ENCODE results near the gene NR3C1.

Gene NR3C1

DNA sequence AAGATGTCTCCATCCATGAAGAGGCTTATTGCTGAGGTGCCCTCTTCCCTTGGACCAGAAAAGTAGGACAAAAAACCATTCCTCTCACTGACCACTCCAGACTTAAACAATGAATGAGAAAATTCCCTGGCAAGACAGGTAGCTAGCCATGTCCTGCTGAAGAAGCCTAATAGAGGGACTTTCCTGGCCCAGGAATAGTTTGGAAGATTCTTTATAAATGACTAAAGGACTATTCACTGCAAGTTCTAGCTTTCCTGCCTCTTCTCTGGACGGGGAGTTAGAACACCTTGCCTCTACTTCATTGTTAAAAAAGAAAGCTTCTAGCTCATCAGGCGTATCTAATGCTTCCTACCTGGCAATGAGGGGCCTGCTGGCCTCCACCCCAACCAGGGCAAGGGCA, 153.6 kb downstream of the NR3C1 start:
- DNase-seq, result no peak

GRCh38 chr5:143248822-143249579, 154.5 kb downstream of the NR3C1 start:
- DNase-seq, result no peak

DNA sequence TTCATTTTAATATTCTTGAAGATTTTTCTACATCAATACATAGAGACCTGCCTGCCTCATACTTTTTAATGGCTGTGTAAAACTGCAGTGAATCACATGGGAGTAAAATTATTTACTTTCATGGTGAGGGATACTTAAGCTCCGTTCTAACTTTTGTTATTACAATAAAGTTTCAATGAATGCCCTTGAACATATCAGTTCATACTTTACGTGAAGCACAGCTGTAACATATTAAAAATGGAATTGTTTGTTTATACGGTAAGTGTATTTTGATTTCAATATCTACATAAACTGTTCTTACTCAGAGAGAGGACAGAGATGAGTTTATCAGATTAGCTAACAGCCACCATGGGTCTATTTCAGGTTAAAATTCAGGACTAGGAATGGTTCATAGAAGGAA, 155.1 kb downstream of the NR3C1 start:
- no peak for DNase-seq

GRCh38 chr5:143247134-143247815, 156.2 kb downstream of the NR3C1 start:
- no peak for DNase-seq

DNA sequence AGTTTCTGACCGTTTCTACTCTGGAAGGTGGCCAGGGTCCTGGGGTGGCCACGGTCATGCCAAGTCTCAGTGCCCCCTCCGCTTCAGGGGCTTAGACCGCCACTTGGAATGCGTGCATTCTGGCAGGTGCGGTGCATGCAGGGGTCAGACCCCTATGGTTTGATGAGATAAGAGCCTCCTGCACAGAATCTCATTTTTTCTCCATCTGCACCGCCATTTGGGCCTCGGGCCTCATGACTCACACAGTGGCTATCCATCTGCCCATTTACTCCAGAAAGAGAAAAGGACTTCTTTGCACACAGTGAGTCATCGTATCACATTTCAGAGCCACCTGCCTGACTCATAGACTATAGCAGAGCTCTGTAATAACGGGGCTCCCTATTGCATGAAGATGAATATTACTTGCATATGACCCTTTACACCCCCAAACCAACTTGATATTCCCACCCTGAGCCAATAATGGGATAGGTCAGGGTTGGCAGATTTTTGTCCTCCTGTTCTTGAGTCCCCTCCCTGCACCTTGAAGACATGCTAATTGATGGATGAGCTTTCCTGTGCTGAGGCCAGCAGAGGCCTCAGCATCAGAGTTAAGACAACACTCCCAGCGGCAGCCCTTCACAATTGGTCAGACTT, 157.4 kb downstream of the NR3C1 start:
- no peak for DNase-seq

DNA sequence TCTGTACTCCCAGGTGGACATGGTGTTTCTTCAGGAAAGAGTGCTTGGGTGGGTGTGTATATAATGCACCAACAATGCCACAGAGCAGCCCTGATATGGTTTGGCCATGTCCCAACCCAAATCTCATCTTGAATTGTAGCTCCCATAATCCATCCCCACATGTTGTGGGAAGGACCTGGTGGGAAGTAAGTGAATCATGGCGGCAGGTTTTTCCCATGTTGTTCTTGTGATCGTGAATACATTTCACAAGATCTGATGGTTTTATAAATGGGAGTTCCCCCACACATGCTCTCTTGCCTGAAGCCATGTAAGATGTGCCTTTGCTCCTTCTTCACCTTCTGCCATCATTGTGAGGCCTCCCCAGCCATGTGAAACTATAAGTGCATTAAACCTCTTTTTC, 158.5 kb downstream of the NR3C1 start:
- DNase-seq, result no peak

- no peak for DNase-seq
These were observed 159.3 kb downstream of the NR3C1 start for GRCh38 chr5:143244000-143244736.

DNA sequence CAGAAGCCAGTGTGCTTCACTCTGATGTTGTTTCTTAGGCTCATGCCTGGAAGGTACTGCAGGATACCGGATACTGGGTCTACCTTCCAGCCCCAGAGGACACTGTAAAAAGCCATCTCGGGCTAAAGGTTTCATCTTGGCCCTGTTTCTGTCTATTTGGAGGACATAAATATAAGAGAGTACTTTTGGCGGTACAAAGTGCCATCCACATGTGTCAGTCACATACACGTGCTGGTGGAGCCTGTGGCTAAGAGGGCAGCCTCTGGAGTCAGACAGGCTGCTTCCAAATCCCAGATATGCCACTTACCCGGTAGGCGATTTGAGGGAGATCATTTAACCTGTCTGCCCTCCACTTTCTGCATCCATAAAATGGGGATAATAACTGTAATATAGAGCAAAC, 160.4 kb downstream of the NR3C1 start:
- no peak for DNase-seq

- DNase-seq, result no peak
These were observed 161.6 kb downstream of the NR3C1 start for GRCh38 chr5:143241892-143242291.

- DNase-seq, result no peak
These were observed 163.5 kb downstream of the NR3C1 start for GRCh38 chr5:143239882-143240518.

DNA sequence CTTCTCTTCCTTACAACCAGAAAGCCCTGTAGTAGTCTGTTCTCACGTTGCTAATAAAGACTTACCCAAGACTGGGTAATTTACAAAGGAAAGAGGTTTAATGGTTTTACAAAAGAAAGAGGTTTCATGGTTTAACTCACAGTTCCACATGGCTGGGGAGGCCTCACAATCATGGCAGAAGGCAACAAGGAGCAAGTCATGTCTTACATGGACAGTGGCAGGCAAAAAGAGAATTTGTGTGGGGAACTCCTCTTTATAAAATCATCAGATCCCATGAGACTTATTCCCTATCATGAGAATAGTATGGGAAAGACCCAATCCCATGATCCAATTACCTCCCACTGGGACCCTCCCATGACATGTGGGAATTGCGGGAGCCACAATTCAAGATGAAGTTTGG, 164.9 kb downstream of the NR3C1 start:
- no peak for DNase-seq

DNA sequence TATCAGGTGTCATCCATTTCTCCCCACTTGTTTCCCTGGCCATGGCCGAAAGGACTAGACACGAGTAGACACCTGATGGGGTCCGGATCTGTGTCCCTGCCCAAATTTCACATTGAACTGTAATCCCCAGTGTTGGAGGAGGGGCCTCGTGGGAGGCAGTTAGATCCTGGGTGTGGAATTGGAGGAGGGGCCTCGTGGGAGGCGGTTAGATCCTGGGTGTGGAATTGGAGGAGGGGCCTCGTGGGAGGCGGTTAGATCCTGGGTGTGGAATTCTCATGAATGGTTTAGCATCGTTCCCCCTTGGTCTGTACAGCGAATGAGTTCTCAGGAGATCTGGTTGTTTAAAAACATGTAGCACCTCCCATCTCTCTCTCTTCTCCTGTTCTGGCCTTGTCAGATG, 165.8 kb downstream of the NR3C1 start:
- no peak for DNase-seq

GRCh38 chr5:143236682-143237081, 166.8 kb downstream of the NR3C1 start:
- DNase-seq, result no peak

GRCh38 chr5:143235423-143235822, 168.1 kb downstream of the NR3C1 start:
- no peak for DNase-seq

DNA sequence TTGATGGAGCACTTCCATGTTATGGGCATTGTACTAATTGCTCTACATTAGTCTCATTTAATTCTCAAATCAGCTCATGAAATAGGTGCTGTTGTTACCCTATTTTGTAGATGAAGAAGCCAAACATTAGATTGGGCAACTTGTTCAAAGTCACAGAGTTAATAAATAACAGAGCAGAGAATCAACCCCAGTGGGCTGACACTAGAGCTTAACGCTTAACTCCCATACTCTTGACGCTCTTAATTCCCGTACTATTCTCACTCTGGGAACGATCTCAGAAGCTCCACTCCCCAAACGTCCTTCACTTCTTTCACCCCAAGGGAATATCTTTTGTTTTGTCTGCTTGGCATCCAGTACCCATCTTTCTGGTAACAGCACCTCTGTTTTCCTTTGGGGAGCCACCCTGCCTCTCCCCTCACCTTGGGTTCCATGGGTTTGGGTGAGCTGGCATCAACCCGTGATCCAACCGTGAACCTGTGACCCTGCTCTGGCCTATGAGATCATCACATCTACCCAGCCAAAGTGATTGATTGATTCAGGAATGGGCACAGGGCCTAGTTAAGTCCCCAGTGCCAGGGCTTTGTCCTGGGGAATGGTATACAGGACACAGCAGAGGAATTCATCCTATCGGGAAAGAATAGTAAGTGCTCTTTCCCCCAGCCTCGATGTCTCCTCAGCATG, 169.2 kb downstream of the NR3C1 start:
- DNase-seq, result no peak

- DNase-seq, result no peak
These were observed 170.5 kb downstream of the NR3C1 start for GRCh38 chr5:143233031-143233430.

GRCh38 chr5:143231973-143232812, 171.3 kb downstream of the NR3C1 start:
- DNase-seq, result no peak

DNA sequence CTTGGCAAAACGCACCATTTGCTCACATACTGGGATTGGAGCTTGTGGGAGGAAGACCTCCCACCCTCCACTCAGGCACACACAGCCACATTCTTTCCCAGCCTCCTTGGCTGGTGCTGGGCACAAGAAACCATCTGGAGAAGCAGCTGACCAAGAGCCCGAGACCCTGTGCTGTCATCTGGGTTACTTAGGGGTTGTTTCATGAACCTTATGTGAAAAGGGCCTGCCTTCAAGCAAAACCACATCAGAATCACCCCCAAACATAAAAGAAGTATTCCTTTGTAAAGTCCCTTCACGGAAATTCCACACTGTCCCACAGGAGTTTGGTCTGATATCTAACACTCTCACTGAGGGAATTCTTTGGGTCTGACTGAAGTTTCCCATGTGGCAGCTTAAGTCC, 172.1 kb downstream of the NR3C1 start:
- no peak for DNase-seq

DNA sequence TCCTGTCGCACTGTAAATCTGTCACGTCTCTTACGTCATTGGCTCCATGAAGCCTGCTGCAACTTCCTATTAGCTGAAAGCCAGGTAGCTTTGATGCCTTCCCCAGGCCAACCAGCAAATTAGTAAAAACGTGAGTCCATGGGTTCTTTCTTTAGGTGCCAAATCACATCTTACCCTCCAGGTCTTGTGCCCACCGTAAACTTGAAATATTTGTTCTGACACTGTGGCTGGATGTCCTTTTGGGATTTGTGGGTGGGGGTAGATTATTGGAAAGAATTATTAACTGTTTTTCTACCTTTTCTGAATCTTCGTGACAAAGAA, 172.8 kb downstream of the NR3C1 start:
- no peak for DNase-seq

DNA sequence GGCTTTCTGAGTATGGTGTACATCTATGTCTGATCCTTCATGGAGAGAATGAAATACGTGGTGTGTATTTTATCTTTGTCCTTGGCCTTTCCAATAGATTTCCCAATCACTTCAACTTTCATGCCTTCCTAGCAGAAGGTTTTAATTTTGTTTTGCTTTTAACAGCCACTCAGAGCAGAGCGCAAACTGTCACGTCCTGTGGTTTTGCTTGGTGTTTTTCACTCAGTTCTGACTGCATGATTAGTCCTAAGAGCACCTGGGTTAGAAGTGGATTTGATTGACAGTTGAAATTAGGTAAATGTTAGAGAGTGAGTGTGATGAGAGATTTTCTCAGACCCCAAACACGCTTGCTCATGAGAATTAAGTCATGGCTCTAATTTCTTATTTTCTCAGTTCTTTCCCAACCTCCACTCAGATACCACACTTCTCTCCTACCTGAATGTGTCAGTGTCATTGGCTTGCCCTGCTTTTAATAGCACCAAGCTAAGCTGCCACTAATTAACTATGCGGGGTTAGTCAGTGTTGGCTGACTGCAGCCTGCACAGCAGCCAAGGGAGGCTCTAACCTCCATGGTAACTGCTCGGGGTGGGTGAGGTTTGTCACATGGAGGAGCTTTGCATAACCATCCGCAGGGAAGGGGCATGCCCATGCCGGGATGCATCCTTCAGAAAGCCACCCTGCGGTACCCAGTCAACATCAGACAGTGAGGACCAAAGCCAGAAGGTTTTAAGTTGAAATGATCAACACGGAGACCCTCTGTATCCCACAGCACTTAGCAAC, 173.4 kb downstream of the NR3C1 start:
- DNase-seq, result no peak

DNA sequence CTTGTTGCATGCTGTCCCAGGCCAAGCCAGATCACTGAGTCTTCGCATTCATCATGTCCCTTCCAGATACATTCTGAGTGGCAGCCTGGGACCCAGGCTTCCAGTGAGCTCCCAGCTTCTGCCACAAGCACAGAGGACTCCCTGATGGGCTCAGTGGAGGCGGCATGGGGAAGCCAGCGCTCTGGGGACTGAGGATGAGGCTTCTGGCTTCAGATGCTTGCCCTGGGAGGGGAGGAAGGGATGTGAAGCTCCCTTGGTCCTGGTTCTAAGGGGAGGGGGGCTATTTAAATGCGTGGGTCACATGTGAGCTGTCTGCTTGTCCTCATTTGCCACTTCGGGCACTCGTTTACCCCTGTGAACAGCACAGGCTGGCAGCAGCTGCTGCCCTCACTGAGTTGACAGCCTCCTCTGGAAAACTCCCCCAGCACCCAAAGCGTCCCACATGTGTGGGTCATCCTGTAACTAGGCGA, 174.0 kb downstream of the NR3C1 start:
- no peak for DNase-seq

All from activated T-cell treated with anti-CD3 and anti-CD28 coated beads for 4 hours (primary cell).